CD4-positive, alpha-beta T cell treated with Interleukin-6 for 4 hours (primary cell): Measurements from ENCODE around the gene EEFSEC.

Experiments
- DNase-seq: peaks from one replicate; pipeline ENCODE4 v3.0.0-alpha.2; 2020; ENCODE audit warnings: mixed read lengths

Gene EEFSEC

DNA sequence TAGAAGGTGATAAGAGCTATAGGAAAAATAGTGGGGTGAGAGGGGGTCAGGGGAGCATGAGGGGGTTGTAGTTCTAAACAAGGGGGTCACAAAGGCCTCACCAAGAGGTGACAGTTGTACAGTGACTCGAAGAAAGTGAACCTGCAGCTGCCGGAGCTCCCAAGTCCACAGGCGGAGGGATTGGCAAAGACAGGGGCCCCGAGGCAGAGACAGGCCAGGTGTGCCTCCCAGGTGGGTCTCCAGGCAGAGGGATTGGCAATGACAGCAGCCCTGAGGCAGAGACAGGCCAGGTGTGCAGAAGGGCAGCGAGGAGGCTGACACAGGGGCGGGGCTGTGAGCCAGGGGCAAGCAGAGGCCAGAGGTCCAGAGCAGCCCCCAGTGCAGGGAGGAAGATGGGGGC is 249.7 kb downstream of the EEFSEC start:
- no peak for DNase-seq

DNA sequence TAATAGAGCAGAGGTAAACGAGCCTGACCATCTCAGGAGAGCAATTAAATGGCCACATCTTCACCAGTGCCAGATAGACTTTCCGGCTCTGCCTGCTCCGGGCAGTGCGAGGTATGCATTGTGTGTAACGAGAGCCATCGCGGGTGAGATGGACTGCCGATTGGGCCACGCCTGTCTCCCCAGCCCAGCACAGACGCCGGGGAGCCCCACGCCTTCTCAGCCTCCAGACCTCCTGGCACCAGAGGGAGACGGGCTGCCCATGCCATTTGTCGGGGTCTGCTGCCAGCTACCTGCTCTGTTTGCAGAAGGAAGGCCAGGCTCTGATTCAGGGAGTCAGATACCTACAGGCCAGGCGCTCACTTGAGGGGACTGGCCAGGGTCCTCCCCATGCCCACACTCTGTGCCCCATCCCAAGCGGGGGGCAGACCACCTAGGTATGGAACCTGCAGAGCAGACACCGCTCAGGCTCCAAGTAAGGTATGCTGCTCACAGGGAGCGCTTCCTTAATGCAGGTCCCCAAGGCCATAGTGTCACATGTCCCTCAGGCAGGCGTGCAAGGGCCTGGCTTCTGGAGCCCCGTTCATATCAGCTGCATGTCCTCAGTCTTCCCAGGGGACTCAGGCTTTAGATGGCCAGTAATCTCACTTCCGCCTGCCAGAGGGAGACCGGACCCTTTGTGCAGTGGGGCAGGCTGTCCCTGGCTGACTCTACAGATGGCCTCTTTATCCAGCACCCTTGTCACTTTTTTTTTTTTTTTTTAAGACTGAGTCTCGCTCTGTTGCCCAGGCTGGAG is 251.2 kb downstream of the EEFSEC start:
- no peak for DNase-seq

- DNase-seq = no peak
These were observed 252.4 kb downstream of the EEFSEC start for GRCh38 chr3:128405554-128406277.

DNA sequence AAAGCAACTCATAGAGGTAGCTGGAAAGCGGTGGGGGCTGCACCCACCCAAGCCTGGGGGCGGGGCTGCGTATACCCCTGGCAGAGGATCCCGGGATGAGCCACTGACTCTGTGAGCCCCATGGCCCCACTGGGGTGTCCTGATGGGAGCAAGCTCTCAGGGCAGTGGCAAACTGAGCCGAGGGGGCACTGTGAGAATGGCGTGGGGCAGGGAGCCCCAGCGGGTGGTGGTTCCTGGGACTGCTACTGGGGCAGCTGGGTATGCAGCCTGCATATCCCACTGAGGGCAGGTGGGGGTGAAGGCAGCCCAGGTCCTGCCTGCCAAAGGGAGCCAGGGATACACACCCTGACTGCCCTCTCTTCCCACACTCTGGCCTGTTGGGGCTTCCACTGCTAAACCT is 254.0 kb downstream of the EEFSEC start:
- DNase-seq = no peak

DNA sequence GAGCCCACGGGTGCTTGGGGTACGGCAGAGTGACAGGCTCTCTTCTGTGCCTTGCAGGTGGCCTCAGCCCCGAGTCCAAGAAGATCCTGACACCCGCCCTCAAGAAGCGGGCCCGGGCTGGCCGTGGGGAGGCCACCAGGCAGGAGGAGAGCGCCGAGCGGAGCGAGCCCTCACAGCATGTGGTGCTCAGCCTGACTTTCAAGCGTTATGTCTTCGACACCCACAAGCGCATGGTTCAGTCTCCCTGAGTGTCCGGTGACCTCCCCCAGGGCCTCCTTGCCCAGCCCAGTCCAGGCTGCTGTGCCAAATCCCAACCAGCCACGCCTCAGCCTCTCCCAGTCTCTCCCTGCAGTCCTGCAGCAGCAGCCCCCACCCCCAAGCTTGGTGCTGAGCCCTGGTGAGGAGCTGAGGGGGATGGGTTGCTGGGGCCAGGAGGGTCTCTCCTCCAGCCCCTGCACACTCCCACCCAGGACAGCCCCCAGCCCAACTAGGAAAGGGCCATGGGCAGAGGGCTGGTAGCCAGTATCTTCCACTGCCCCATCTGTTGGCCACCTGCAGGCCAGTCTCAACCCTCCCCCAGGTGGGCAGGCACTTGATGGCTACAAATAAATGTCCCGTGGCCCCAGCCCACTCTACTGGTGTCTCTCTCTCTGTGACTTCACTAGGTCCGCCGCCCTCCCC is 254.9 kb downstream of the EEFSEC start:
- DNase-seq = no peak

DNA sequence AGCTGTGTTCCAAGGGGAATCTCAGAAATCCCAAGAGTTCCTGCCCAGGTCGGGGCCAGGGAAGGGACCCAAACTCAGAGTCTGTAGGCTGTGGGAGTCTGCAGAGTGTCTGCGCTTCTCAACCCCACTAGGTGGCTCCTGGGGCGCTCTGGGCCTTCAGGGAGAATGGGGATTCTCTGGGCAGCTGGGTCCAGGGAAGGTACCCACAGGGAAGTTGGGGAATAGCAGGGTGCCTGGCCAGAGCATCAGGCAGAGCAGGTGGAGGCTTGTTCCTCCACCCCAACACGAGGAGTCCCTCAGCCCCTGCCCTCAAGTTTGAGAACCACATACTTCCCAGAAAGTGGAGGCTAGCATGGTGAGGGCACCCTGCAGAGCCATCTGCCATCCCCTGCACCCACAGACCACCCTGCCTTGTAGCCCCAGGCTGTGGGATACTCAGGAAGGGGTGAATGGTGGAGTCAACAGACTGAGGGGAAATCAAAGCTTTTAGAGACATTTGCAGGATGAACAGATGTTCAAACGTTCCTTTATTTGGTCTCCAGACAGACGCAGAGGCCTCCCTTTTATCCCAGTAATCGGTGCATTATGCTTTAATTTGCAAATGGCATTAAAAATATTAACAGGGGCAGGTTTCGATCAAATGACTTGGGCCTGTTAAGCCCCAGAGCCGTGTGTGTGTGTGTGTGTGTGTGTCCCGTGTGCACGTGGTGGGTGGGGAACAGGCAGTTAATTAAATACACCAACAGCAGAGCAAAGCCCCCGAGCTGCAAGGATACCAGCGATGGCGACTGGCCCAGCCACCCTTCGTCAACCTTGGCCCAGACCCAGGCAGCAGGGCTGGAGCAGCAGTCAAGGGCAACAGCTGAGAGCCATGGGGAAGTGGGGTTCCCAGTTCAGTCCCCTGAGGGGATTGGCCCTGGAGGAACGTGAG is 255.7 kb downstream of the EEFSEC start:
- DNase-seq = no peak

DNA sequence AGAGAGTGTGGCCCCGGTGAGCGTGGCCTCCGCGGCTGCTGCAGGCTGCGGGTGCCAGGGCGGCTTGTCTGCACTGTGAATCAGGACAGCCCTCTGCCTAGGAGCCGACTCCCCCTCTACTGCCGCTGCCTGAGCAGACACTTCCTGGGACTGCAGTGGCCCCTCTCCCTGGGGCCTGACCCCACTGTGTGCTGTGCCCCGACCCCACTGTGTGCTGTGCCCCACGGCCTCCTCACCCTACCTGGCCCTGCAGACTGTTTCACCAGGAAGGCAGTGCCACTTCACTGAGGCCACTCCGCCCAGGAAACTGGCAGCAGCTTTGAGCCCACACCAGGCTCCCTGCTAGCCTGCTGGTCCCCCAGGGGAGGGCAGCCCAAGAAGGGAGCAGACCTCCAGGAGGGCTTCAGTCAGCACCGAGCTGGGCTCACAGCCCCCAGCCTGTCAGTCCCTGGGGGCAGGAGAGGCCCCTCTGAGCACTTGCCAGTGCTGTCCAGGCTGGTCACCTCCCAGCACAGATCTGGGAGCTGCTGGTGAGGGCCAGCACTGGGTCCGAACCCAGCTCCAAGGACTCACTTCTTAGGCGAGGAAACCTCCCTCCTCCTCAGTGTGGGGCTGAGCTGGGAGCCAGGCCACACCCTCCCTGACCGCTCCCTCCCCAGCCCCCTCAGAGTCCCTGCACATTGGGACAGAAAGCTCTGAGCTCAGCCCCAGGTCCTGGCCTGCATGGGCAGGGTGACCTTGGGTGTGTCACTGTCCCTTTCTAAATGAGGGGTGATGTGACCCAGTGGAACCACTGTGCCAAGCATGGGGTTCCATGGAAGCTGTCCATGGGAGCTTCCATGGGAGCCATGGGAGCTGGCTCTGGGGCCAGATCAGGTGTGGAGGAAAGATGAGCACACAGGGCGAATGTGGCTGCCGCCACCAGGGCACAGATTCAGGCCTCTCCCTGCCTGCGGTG is 256.6 kb downstream of the EEFSEC start:
- no peak for DNase-seq

- DNase-seq = no peak
These were observed 257.6 kb downstream of the EEFSEC start for GRCh38 chr3:128410669-128411573.

- no peak for DNase-seq
These were observed 258.3 kb downstream of the EEFSEC start for GRCh38 chr3:128411574-128412064.

- DNase-seq = no peak
These were observed 259.1 kb downstream of the EEFSEC start for GRCh38 chr3:128412180-128413002.

DNA sequence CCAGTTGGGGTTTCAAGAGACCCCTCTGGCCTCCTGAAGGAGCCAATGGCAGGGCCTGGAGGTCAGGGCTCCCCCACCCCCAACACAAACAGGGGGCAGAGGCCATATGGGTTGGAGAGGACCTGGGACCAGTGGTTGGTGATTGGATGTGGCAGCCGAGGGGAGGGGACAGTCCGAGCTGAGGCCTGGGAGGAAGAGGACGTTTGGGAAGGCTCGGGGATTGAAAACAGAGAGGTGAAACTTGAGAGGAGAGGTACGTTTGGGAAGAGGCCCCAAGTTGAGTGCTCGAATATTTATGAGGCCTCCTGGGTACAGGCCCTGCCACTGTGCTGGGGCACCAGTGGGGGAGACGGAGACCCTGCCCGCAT is 259.7 kb downstream of the EEFSEC start:
- DNase-seq = no peak

DNA sequence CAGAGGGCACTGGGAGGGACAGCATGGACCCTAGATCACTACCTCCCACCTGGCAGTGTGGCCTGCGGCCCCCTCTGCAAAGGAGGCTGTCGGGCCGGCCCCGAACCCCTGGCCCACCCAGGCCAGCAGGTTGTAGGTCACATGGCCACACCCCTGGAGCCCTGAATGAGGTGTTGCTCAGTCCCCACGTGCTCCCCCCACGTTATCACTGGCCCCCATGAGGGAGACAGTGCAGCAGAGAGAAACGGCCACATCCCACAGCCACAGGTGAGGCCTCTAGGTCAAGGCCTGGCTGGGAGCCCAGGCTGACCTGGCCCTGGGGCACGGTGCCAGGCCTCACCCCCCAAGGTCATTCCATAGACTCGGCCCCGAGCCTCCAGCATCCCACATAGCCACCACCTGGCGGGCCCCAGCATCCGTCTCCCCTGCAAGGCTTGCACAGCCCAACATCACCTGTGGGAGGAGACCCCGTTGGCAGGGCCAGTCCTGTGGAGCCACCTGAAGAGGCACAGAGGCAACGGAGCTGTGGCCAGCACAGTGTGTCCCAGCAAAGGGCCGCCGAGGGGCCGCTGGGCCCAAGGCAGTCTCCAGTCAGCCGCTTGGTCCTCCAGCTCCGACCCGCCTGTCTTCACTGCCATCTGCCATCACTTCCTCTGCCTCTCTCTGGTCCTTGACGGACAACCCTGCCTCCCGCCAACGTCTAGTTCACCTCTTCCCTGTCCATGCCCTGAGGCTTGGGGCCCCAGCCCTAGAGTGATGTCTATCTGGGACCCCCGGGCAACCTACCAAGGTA is 260.3 kb downstream of the EEFSEC start:
- DNase-seq = no peak

- DNase-seq = no peak
These were observed 262.0 kb downstream of the EEFSEC start for GRCh38 chr3:128415200-128415772.

DNA sequence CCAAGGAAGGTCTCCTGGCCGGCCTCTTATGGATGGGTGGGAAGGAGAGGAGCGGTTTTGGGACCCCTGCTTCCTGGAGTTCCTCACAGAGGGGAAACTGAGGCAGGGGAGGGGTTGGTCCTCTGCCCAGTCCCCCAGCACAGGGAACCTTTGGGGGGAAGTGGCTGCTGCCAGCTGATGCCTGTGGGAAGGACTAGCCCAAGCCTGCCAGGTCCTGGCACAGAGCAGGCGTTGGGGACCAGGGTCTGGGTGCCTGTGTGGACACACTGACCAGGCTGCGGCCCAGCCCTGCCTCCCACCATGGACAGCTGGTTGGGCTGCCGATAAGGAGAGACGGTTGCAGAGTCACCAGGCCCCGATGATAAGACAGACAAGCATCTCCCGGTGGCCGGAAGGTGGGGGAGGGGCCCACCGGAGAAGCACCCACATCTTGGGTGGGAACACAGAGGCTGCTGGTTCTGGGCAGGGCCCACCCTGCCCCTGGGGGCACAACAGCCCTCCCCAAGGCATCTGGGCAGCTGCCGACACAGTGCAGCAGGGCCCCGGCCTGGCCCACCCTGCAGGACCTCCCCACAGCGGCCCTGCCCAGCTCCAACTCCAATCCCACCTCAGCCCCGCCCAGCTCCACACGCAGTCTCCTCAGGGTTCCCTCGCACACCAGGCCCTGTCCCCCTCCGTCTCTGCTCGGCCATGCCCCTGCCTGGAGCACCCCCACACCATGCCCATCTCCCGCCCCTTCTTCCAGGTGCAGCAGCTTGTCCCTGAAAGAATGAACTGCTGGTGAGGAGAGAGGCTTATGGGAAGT is 262.7 kb downstream of the EEFSEC start:
- DNase-seq = no peak

DNA sequence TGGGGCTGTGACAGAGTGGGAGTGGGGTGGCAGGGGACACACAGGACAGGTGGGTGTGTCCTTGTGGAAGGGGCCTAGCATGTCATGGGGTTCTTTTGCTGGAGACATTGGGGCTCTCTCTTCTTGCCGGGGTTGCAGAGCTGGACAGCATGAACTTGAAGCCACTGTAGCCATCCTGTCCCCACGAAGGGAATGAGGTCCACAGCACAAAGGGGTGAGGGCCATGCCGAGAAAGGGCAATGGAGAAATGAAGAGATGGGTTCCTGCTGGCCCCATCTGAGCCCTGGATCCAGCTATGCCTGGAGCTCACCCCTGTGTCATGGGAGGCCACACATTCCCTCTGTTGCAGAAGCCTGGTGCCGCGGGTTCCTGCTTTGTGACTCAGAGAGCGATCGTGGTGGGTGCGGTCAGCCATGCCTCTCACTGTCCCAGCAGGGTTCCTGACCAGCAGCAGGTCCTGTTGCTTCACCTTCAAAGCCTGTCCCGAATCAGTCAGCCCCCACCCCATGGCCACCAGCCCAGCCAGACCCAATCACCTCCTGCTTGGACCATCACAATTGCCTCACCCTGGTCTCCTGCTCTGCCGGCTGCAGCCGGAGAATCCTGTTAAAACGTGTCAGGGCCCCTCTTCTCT is 263.4 kb downstream of the EEFSEC start:
- no peak for DNase-seq

DNA sequence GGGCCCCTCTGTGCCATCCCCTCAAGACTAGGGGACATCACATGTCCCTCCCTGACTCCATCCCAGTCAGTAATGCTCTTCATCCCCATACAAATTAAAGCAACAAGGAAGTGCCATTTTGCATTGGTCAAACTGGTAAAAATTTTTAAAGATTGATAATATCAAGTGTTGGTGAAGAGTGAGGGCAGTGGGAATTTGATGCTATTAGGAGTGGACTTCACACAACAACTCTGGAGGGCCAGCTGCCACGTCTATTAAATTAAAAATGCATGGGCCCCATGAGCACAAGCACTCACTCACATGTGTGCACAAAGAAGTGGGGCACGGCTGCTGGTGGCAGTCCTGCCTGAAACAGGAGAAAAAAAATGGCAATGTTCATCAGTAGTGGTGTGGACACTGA is 265.6 kb downstream of the EEFSEC start:
- no peak for DNase-seq

- DNase-seq = no peak
These were observed 266.0 kb downstream of the EEFSEC start for GRCh38 chr3:128419311-128419710.
